Hepatocyte (in vitro differentiated cells): ENCODE data around the gene RALGAPA2.

Source experiments
- CTCF ChIP-seq: fragments of 200-600 bp; sonication (generic); IDR thresholded peaks from 2 replicates; pipeline ENCODE4 v1.5.1; 2016; ENCODE audit warnings: antibody characterized with exemption, mild to moderate bottlenecking; ENCODE audit not compliant: poor library complexity
- EZH2 ChIP-seq: fragments of 200-600 bp; sonication (generic); IDR thresholded peaks from 2 replicates; pipeline ENCODE4 v1.6.1; 2016; ENCODE audit warnings: antibody characterized with exemption, mild to moderate bottlenecking, borderline replicate concordance
- EZH2phosphoT487 ChIP-seq: fragments of 200-600 bp; sonication (generic); IDR thresholded peaks from one replicate; pipeline ENCODE4 v1.6.1; 2018; ENCODE audit warnings: antibody characterized with exemption, mild to moderate bottlenecking, low read depth, moderate library complexity; ENCODE audit not compliant: unreplicated experiment, severe bottlenecking

- TF ChIP-seq CTCF, result no peak
- TF ChIP-seq EZH2phosphoT487, result no peak
- TF ChIP-seq EZH2, result no peak
These were observed 231.8 kb downstream of the RALGAPA2 start for GRCh38 chr20:20480689-20481088.
